Endothelial cell (in vitro differentiated cells): ENCODE measurements around the gene TRPV3. TPM values are rescaled to one million over a fixed set of nuclear protein-coding genes. Genes with fewer than 3 reads are reported as not detected.

ENCODE experiments used
- DNase-seq: peaks from one replicate; pipeline ENCODE4 v3.0.0; 2021; ENCODE audit warnings: low spot score
- H3K27ac Mint-ChIP-seq: one replicate; pipeline ENCODE4 v1.8.0; 2021; ENCODE audit warnings: mixed read lengths, inconsistent platforms; ENCODE audit not compliant: unreplicated experiment
- H3K27me3 Mint-ChIP-seq: one replicate; pipeline ENCODE4 v1.8.0; 2021; ENCODE audit warnings: mild to moderate bottlenecking, moderate library complexity, mixed read lengths, inconsistent platforms; ENCODE audit not compliant: unreplicated experiment
- H3K36me3 Mint-ChIP-seq: one replicate; pipeline ENCODE4 v1.8.0; 2021; ENCODE audit warnings: mild to moderate bottlenecking, low read depth, mixed read lengths, inconsistent platforms; ENCODE audit not compliant: unreplicated experiment
- H3K4me1 Mint-ChIP-seq: one replicate; pipeline ENCODE4 v1.8.0; 2021; ENCODE audit warnings: mild to moderate bottlenecking, mixed read lengths, inconsistent platforms; ENCODE audit not compliant: unreplicated experiment
- H3K4me3 Mint-ChIP-seq: one replicate; pipeline ENCODE4 v1.8.0; 2021; ENCODE audit warnings: mild to moderate bottlenecking, mixed read lengths, inconsistent platforms; ENCODE audit not compliant: unreplicated experiment
- H3K9me3 Mint-ChIP-seq: one replicate; pipeline ENCODE4 v1.8.0; 2021; ENCODE audit warnings: mixed read lengths, inconsistent platforms; ENCODE audit not compliant: unreplicated experiment
- long read RNA-seq: library from polyadenylated mRNA; unstranded; transcript quantifications from one replicate; pipeline ENCODE4 v2.0.0, GENCODE V29; 2020; ENCODE audit not compliant: unreplicated experiment
- total RNA-seq: library from RNA; stranded (reverse); fragmentation: NEBNext Ultra II Directional; extraction: Animal tissue kit (Norgen Biotek cat#: 25700); gene quantifications from one replicate; pipeline ENCODE4 v1.2.1, GENCODE V29; 2021; ENCODE audit not compliant: unreplicated experiment
- TF ChIP-seq, protein P1 (sequence below): fragments of 200-600 bp; sonication (generic); IDR thresholded peaks from one replicate; pipeline ENCODE4 v1.5.0; 2021; ENCODE audit warnings: antibody characterized with exemption; ENCODE audit not compliant: unreplicated experiment

TRPV3 gene
- total RNA-seq, result not detected
- long read RNA-seq, result 0 reads

DNA sequence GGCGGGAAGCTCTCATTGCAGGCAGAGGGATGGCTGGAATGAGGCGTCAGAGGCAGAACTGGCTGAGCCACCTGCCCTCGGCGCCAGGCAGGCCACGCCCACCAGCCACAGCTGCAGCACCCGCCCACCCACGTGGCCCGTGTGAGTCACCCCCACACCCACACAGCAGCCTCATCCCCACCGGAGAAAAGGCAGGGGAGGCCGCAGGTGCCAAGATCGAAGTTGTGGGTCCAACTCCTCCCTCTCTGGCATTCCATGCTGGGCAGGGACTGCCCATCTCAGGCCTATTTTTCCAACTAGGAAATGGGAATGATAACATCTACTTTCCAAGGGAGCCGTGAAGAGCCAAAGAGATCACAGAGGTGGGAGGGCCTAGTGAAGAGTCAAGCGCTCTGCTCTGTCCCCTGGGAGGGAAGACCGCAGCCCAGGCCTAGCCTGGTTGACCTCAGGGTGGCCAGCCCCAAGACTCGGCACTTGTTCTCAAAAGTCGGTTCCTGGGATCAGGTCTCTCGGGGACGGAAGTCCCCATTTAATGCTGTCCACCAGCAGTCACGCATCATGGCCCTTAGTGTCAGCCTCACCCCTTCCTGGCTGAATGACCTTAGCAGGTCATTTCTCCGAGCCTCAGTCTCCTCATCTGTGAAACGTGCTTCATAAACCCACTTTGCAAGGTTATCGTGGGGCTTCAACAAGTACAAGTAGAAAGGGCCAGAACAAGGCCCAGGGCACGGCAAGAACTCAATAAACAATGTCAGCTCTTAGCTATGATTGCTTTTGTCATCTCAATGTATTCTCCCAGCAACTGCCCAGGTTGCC lies at the start of gene TRPV3:
TSS of gene TRPV3 (minus strand) at position 45 of the 816 bp plus-strand sequence. CDS start 2,962 bp downstream, outside the sequence.
- Mint-ChIP-seq H3K27me3 (peaks cover 8% of the 10 kb centered on the region), H3K36me3 (no peaks in the 10 kb centered on the region), H3K27ac (no peak within 1 kb of the TSS), H3K9me3 (no peaks in the 10 kb centered on the region), H3K4me1 (no peaks in the 10 kb centered on the region), H3K4me3 (no peak within 1 kb of the TSS)
- TF ChIP-seq, protein P1, sequence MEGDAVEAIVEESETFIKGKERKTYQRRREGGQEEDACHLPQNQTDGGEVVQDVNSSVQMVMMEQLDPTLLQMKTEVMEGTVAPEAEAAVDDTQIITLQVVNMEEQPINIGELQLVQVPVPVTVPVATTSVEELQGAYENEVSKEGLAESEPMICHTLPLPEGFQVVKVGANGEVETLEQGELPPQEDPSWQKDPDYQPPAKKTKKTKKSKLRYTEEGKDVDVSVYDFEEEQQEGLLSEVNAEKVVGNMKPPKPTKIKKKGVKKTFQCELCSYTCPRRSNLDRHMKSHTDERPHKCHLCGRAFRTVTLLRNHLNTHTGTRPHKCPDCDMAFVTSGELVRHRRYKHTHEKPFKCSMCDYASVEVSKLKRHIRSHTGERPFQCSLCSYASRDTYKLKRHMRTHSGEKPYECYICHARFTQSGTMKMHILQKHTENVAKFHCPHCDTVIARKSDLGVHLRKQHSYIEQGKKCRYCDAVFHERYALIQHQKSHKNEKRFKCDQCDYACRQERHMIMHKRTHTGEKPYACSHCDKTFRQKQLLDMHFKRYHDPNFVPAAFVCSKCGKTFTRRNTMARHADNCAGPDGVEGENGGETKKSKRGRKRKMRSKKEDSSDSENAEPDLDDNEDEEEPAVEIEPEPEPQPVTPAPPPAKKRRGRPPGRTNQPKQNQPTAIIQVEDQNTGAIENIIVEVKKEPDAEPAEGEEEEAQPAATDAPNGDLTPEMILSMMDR, result no peak
- DNase-seq, result no peak

DNA sequence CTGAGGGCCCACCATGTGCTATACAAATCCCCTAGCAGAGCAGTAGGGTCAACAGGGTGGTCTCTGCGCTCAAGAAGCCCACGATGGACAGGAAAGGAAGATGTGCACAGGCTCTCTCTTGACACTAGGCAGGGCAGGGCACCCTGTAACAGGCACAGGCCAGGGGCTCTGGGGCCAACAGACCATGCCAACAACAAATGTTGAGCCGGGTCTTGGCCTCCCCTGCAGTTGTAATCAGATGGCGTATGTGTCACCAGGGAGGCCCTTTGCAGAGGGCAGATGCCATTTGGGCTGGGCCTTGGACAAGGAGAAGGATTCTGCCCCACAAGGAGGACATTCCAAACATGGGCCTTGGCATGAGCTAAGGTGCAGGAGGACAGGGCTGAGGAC lies 46.3 kb upstream of the TRPV3 start:
- H3K4me1 Mint-ChIP-seq, result no peaks in the 10 kb centered on the region
- no peak for DNase-seq
- no peak overlapping the region for H3K27ac Mint-ChIP-seq
- TF ChIP-seq, protein P1, result no peak
- no peaks in the 10 kb centered on the region for H3K9me3 Mint-ChIP-seq
- H3K27me3 Mint-ChIP-seq, result no peaks in the 10 kb centered on the region
- H3K36me3 Mint-ChIP-seq, result peaks cover 11% of the 10 kb centered on the region
- H3K4me3 Mint-ChIP-seq, result no peak overlapping the region

DNA sequence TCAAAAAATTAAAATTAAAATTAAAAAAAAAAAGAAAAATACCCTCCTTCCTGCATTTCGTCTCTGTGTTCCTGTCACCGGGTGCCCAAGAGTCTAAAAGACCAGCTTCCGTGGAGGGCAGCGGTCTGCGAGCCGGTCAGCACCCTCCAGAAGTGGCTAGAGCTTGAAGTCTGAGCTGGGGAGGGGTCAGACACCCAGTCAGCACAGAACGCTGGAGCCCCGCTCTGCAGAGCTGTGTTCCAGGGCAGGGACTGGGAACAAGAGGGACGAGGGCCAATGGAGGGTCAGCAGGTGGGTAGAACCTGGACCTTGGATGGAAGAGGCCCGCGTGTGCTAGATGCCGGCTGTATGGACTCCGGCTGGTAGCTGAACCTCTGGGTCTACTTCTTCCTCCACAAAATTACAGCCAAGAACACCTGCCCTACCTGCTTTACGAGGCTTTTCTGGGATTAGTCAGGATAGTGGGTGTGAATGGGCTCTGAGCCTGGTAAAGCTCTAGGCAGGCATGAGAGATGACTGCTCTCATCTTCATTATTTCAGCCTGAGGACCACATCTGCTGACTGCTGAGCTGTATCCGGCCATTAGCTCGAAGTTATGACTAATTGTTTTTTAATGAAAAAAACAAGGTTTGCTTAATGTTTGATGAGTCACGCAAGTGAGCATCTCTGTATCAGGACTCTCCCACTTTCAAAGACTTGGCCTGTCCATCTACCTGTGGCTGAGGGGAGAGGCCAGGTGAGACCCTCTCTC lies 45.7 kb upstream of the TRPV3 start:
- Mint-ChIP-seq H3K27me3 (no peaks in the 10 kb centered on the region), H3K27ac (no peak overlapping the region), H3K4me1 (no peaks in the 10 kb centered on the region), H3K36me3 (peaks cover 7% of the 10 kb centered on the region), H3K9me3 (no peaks in the 10 kb centered on the region), H3K4me3 (no peak overlapping the region)
- TF ChIP-seq, protein P1, result no peak
- DNase-seq, result no peak

DNA sequence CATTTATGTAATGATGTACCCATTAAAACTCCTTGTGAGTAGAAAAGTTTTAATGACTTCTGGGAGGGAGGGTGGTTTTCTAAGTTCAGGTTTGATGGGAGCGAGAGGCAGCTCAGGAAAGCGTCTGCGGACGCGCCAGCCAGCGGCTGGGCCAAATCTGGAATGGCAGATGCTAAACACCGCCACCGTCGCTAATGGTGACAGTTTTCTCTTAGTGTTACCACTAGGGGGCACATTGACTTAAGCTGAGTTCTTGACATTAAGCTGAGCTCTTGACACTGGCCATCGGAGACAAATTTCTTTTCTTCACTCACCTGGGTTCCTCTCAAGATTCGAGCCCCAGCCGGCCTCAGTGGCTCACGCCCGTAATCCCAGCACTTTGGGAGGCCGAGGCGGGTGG lies 44.9 kb upstream of the TRPV3 start:
- H3K36me3 Mint-ChIP-seq, result peaks cover 4% of the 10 kb centered on the region
- TF ChIP-seq, protein P1, result peak; percentile 58
- no peaks in the 10 kb centered on the region for H3K4me1 Mint-ChIP-seq
- H3K27me3 Mint-ChIP-seq, result no peaks in the 10 kb centered on the region
- DNase-seq, result no peak
- H3K4me3 Mint-ChIP-seq, result no peak overlapping the region
- no peaks in the 10 kb centered on the region for H3K9me3 Mint-ChIP-seq
- no peak overlapping the region for H3K27ac Mint-ChIP-seq
